ENCODE data around the gene RAB29.

RAB29 gene

DNA sequence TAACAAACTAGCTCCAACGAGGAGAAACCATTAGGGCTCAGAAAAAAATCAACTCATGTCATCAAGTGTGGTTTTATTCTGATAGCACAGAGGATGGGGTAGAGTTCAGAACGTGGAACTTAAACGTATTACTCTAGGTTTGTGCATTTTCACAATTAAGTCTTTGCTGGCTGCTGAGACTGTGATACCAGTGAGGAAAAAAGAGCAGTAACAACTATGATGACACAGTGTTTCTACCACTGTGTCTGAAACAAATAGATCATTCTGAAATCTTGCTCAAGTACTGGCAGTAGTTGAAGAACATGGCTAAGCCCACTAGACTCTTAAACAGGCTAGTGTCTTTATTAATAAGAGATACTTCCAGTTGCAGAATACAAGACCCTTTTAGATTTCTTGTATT, 56.3 kb downstream of the RAB29 start:
- no peak for DNase-seq

All from activated CD4-positive, alpha-beta T cell treated with anti-CD3 and anti-CD28 coated beads, Interleukin-2, amount 50 U/mL, for 1 hour (primary cell).